Brain pericyte (primary cell): ENCODE results near the gene IAPP.
"Not testable (repeated sequence)": the region's sequence is repeated elsewhere in the genome, so short reads cannot be mapped to it uniquely, and the experiment has no call there.

Source experiments
- DNase-seq: peaks from one replicate; pipeline ENCODE4 v3.0.0-alpha.2; 2012; ENCODE audit warnings: low read depth, low spot score

The IAPP gene

GRCh38 chr12:21372602-21373001, at the start of gene IAPP:
Gene IAPP, plus strand, starts transcription at chr12:21372902. Its CDS starts 450 bp downstream, at chr12:21373352.
- no peak for DNase-seq

- DNase-seq: no peak
Measured at GRCh38 chr12:21323736-21324135, 49.0 kb upstream of the IAPP start.

- DNase-seq: no peak
Measured at GRCh38 chr12:21324551-21324950, 48.2 kb upstream of the IAPP start.

GRCh38 chr12:21328578-21328977, 44.1 kb upstream of the IAPP start:
- DNase-seq: no peak

GRCh38 chr12:21330682-21331253, 41.9 kb upstream of the IAPP start:
- no peak for DNase-seq

- DNase-seq: no peak
Measured at GRCh38 chr12:21334771-21335325, 37.9 kb upstream of the IAPP start, which contains the start of gene SLCO1A2. Gene SLCO1A2, minus strand, starts transcription at chr12:21334917. Its CDS starts 270 bp downstream, at chr12:21334647.

- DNase-seq: no peak
Measured at GRCh38 chr12:21336656-21337055, 36.0 kb upstream of the IAPP start.

- no peak for DNase-seq
Measured at GRCh38 chr12:21337453-21337852, 35.2 kb upstream of the IAPP start.

GRCh38 chr12:21337959-21338744, 34.5 kb upstream of the IAPP start:
- DNase-seq: no peak

- no peak for DNase-seq
Measured at GRCh38 chr12:21339921-21340320, 32.8 kb upstream of the IAPP start.

- no peak for DNase-seq
Measured at GRCh38 chr12:21340403-21340802, 32.3 kb upstream of the IAPP start.

- DNase-seq: no peak
Measured at GRCh38 chr12:21341769-21342168, 30.9 kb upstream of the IAPP start.

GRCh38 chr12:21343636-21344035, 29.1 kb upstream of the IAPP start:
- no peak for DNase-seq

- no peak for DNase-seq
Measured at GRCh38 chr12:21346542-21347205, 26.0 kb upstream of the IAPP start.

GRCh38 chr12:21350975-21351374, 21.7 kb upstream of the IAPP start:
- DNase-seq: no peak

GRCh38 chr12:21353487-21353886, 19.2 kb upstream of the IAPP start:
- no peak for DNase-seq

GRCh38 chr12:21353948-21354347, 18.8 kb upstream of the IAPP start:
- no peak for DNase-seq

GRCh38 chr12:21354641-21355040, 18.1 kb upstream of the IAPP start:
- no peak for DNase-seq

GRCh38 chr12:21360632-21361031, 12.1 kb upstream of the IAPP start:
- DNase-seq: not testable (repeated sequence)

- DNase-seq: no peak
Measured at GRCh38 chr12:21369141-21369980, 3.3 kb upstream of the IAPP start.

- DNase-seq: no peak
Measured at GRCh38 chr12:21370845-21371449, 1.8 kb upstream of the IAPP start.
